ENCODE measurements around the gene SLC6A6.

SLC6A6 gene

DNA sequence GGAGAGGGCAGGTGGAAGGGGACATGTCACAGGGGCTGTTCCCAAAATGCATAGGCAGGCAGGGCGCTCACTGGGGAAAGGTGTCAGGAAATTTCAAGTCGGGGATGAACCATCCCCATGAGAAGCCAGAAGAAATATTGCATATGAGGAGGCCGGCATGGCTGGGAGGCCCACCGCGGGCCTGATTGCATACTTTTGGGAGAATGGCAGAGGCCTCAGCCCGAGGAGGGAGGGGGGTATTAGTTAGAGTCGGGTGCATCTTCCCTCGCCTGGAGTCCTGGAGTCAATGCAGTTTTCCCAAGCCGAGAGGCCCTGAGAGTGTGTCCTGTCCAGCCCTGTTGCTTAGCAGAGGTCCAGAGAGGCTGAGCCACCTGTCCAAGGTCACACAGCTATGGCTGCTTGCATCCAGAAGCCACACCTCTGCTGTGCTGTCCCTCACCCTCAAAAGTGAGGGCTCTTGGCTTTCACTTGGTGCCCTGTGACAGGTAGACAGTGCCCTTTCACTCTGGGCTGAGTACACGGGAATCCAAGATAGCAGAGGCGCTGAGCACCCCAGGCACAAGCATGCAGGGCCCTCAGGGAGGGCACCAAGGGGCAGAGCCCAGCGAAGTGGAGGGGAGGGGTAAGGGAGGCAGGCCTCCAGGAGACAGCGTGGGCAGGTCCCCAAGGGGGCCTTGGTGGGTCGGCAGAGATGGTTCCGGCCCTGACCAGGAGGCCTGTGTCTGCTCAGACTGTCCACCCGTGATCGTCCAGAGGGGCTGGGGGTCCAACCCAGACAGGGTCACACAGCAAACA is 89.2 kb downstream of the SLC6A6 start:
- no peak for DNase-seq (ENCODE audit: extremely low read depth, low read depth)
- TF ChIP-seq, protein P1, sequence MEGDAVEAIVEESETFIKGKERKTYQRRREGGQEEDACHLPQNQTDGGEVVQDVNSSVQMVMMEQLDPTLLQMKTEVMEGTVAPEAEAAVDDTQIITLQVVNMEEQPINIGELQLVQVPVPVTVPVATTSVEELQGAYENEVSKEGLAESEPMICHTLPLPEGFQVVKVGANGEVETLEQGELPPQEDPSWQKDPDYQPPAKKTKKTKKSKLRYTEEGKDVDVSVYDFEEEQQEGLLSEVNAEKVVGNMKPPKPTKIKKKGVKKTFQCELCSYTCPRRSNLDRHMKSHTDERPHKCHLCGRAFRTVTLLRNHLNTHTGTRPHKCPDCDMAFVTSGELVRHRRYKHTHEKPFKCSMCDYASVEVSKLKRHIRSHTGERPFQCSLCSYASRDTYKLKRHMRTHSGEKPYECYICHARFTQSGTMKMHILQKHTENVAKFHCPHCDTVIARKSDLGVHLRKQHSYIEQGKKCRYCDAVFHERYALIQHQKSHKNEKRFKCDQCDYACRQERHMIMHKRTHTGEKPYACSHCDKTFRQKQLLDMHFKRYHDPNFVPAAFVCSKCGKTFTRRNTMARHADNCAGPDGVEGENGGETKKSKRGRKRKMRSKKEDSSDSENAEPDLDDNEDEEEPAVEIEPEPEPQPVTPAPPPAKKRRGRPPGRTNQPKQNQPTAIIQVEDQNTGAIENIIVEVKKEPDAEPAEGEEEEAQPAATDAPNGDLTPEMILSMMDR (IDR thresholded peaks at IDR 0.05; ENCODE audit: low read depth, low read length): no peak

DNA sequence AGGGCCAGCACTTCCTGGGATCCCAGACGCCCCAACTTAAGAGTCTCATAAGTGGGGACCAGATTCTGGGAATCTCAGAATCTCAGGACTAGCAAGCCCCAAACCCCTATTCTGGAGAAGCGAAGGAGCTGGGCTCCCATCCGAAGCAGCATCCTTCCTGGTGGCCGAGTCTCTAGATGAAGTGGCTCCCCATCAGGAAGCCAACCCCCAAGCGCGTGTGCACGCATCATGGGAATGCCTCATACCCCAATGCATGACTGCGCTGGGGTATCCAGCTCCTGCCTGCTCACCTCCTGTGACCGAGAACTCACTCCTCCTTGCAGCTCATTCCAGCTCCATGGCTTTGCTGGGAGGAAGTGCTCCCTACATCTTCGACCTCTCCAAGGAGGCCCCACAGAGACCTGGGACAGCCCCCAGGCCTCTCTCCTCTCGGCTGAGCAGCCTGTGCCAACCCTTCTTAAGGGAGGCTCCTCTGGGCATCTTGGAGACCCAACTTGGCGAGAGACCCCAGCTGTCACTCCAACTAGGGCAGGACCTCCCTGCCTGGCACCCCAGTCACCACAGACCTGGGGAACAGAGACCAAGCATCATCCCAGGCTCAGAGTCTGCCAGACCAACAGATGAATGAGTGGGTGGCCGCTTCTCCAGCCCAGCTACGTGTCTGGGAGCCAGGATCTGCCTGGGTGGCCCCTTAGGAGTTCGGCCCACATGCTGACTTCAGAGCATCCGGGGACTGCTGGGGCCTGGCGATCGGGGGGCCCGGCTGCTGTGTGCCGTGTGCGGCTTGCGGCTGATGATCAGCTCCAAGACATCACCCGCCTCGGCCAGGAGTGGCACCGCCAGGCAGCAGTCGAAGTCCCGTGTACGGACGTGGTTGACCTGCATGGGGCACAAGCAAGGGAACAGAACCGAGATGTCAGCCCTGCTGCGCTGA is 90.8 kb downstream of the SLC6A6 start:
- TF ChIP-seq, protein P1 (IDR thresholded peaks at IDR 0.05; ENCODE audit: low read depth, low read length): no peak
- no peak for DNase-seq (ENCODE audit: extremely low read depth, low read depth)

DNA sequence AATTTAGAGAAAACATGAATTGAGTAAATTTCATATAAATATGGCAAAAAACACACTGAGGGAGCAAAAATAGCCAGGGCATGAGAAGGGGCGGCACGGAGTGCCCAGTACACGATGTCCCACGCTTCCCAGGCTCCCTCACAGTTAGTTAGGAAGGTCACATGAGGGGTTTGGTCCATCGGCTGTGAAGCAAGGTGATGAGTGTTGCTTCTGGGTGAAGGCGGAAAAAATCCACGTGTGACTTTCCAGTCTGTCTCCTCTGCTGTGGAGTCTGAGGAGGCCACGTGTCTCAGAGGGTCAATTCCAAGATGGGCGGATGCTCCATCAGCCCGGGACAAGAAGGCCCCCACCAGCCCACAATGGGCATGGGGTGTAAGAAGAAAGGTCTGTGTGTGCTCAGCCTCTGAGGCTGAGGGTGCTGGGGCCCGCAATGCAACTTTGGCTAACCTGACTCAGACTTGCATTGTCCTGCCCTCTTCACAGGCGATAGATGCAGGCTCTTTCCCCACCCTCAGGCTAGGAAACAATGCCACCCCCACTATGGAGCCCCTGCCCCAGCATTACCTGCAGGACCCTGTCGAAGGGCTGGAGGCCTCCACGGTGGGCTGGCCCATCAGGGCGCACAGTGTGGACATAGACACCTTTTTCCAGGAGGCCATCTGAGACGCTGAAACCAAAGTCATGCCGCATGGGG is 92.0 kb downstream of the SLC6A6 start:
- TF ChIP-seq, protein P1 (IDR thresholded peaks at IDR 0.05; ENCODE audit: low read depth, low read length): no peak
- DNase-seq (ENCODE audit: extremely low read depth, low read depth): no peak

DNA sequence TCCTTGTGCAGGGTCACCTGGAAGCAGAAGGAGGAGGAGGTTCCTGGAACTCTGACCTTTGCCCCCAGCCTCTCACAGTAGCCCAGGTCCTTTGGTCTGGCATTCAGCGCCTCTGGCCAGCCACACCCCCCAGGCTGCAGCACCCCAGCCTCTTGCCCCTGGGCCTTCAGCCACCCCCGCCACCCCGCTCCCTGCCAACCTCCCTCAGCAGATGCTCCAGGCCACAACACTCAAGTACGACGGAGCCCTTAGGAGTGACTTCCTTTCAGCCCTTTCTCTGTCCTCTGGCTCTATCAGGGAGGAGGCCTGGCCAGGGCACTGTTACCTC is 92.5 kb downstream of the SLC6A6 start:
- TF ChIP-seq, protein P1 (IDR thresholded peaks at IDR 0.05; ENCODE audit: low read depth, low read length): no peak
- DNase-seq (ENCODE audit: extremely low read depth, low read depth): no peak

DNA sequence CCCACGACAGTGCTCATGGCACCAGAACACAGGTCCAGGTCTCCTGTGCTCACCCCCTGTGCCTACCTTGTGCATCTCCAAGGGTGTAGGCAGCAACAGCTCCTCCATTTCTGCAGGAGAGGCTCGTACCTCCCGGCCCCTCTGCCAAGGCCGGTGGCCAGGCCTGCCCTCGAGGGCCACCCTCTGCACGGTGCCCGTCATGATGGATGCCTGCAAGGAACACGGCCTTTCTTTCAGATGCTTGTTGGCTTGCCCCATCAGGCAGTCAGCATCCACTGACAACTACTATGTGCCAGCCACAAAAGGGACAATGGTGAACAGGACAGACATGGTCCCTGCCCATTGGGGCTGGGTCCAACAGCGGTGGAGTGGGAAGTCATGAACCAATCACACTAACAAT is 93.9 kb downstream of the SLC6A6 start:
- no peak for DNase-seq (ENCODE audit: extremely low read depth, low read depth)
- TF ChIP-seq, protein P1 (IDR thresholded peaks at IDR 0.05; ENCODE audit: low read depth, low read length): no peak

DNA sequence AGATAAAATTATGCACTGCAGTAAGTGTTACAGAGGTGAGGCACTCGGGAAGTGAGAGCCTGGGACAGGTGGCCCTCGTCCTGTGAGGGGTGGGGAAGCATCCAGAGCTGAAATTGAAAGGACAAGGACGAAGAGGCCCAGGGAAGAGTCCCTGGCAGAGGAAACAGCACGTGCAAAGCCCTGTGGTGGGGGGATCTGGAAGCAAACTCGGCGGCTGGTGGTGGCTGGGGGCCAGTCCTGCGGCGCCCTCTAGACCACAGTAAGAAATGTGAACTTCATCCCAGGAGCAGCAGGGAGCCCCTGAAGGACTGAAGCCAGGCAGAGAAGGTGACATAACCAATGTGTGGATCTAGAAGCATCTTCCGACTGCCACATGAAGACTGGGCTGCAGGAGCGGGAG is 94.9 kb downstream of the SLC6A6 start:
- TF ChIP-seq, protein P1 (IDR thresholded peaks at IDR 0.05; ENCODE audit: low read depth, low read length): no peak
- no peak for DNase-seq (ENCODE audit: extremely low read depth, low read depth)

Measured in AG09319 (cell line).